ENCODE data around the gene CFAP100.

GRCh38 chr3:126398423-126399350 is 4.0 kb downstream of the CFAP100 start:
- TF ChIP-seq REST (IDR thresholded peaks at IDR 0.05; ENCODE audit: insufficient read depth in 1 of 2, low read depth in 2 of 2, low read length in 2 of 2) (no peak), TAF1 (IDR thresholded peaks at IDR 0.05; ENCODE audit: borderline replicate concordance, insufficient read depth, low read length) (no peak), POLR2AphosphoS5 (IDR thresholded peaks at IDR 0.05; ENCODE audit: low read depth, low read length) (no peak), SIN3A (IDR thresholded peaks at IDR 0.05; ENCODE audit: borderline replicate concordance, insufficient read depth, low read length) (no peak)
